ENCODE data around the gene CRACR2A.

The CRACR2A gene

GRCh38 chr12:3595721-3596120 lies 157.2 kb downstream of the CRACR2A start:
- no peak for DNase-seq (ENCODE audit: low read depth)

GRCh38 chr12:3594966-3595365 lies 157.9 kb downstream of the CRACR2A start:
- DNase-seq (ENCODE audit: low read depth), result no peak

GRCh38 chr12:3593906-3594483 lies 158.9 kb downstream of the CRACR2A start:
- DNase-seq (ENCODE audit: low read depth), result no peak

GRCh38 chr12:3592856-3593625 lies 159.9 kb downstream of the CRACR2A start:
- DNase-seq (ENCODE audit: low read depth), result no peak

- DNase-seq (ENCODE audit: low read depth), result no peak
Measured at GRCh38 chr12:3589745-3590144, 163.2 kb downstream of the CRACR2A start.

GRCh38 chr12:3587402-3588013 lies 165.4 kb downstream of the CRACR2A start:
- no peak for DNase-seq (ENCODE audit: low read depth)

GRCh38 chr12:3583656-3584334 lies 169.1 kb downstream of the CRACR2A start:
- no peak for DNase-seq (ENCODE audit: low read depth)

- DNase-seq (ENCODE audit: low read depth), result no peak
Measured at GRCh38 chr12:3580094-3580749, 172.7 kb downstream of the CRACR2A start.

- no peak for DNase-seq (ENCODE audit: low read depth)
Measured at GRCh38 chr12:3579446-3580093, 173.3 kb downstream of the CRACR2A start.

- DNase-seq (ENCODE audit: low read depth), result no peak
Measured at GRCh38 chr12:3578557-3578956, 174.4 kb downstream of the CRACR2A start.

GRCh38 chr12:3576891-3577290 lies 176.0 kb downstream of the CRACR2A start:
- no peak for DNase-seq (ENCODE audit: low read depth)

- no peak for DNase-seq (ENCODE audit: low read depth)
Measured at GRCh38 chr12:3574986-3575385, 177.9 kb downstream of the CRACR2A start.

GRCh38 chr12:3572560-3572959 lies 180.3 kb downstream of the CRACR2A start:
- DNase-seq (ENCODE audit: low read depth), result no peak

GRCh38 chr12:3571724-3572123 lies 181.2 kb downstream of the CRACR2A start:
- no peak for DNase-seq (ENCODE audit: low read depth)

- DNase-seq (ENCODE audit: low read depth), result no peak
Measured at GRCh38 chr12:3571323-3571722, 181.6 kb downstream of the CRACR2A start.

- no peak for DNase-seq (ENCODE audit: low read depth)
Measured at GRCh38 chr12:3568695-3569094, 184.2 kb downstream of the CRACR2A start.

GRCh38 chr12:3565985-3566384 lies 186.9 kb downstream of the CRACR2A start:
- DNase-seq (ENCODE audit: low read depth), result no peak

Data from stimulated activated CD4-positive, alpha-beta T cell treated with anti-CD3 and anti-CD28 coated beads, Interleukin-2, amount 100 ng/mL, for 4 hours (primary cell).